GM21576 (cell line): ENCODE data around the gene CORO2B.

Source experiments
- ATAC-seq: cut with Tn5 transposase; IDR thresholded peaks from one replicate; pipeline ENCODE4 v1.9.1; 2021; ENCODE audit warnings: mild to moderate bottlenecking, moderate library complexity; ENCODE audit not compliant: unreplicated experiment

CORO2B gene

DNA sequence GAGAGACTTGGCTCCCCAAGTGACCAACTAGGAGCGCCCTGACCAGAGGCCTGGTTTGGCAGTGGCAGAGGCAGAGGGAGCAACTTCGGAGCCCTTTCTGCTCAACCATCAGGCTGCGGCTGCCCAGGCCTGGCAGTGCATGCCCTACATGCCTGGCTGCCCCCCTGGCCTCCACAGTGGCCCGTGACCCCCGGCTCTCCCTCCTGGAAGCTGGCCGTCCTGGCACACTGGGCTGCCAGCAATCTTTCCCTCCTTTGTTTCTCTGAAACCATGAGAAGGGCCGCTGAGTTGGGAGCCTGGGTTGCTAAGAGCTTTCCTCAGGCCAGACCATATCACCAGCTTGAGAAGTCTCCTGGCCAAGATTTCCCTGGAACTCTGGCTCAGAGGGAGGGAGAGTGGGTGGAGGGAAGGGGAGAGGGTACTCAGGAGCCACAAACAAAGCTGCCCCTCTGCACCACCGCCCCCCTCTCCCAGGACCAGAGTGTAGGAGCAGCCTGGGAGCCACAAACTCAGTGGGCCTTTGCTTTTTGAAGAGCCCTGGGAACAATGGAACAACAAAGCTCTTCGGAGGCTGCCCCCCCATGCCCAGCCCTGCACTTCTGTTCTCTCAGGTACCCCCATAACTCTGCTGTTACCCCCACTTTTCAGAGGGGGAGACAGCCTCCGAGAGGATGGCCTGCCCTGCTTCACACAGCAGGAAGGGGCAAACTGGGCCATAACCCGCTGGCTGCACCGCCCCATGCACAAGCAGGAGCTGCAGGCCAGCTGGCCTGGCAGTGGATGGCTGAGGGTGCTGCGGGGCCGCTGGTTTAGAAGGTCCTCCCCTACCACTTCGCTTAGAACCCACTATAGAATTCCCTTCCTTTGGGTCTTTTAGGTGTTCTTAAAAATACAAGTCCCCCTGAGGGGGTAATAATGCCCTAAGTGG is 11.3 kb downstream of the CORO2B start:
- no peak for ATAC-seq

GRCh38 chr15:68590721-68591389 is 12.1 kb downstream of the CORO2B start:
- ATAC-seq = no peak

- ATAC-seq = no peak
These were observed 13.3 kb downstream of the CORO2B start for GRCh38 chr15:68592054-68592453.

- ATAC-seq = no peak
These were observed 13.8 kb downstream of the CORO2B start for GRCh38 chr15:68592544-68592943.

DNA sequence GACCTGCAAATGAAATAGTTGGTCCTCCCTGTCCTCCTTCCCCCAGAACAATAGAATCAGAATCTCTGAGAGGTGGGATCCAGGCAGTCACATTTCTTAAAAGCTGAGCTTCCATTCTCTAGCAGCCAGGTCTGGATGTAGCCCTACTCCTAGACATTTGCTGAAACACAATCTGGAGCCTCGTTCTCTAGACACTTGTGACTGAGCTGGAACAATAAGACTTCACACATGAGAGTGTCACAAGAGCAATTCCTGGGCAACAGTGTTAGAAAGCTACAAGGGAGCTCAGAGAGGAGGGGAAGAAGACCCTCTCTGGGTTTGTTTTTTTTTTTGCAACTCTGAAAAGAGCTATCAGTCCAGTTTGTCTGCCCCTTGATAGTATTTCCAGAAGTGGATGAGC is 14.5 kb downstream of the CORO2B start:
- ATAC-seq = no peak

- ATAC-seq = no peak
These were observed 15.2 kb downstream of the CORO2B start for GRCh38 chr15:68593828-68594532.

GRCh38 chr15:68594533-68595259 is 15.9 kb downstream of the CORO2B start:
- ATAC-seq = no peak

GRCh38 chr15:68595260-68595564 is 16.4 kb downstream of the CORO2B start:
- no peak for ATAC-seq

DNA sequence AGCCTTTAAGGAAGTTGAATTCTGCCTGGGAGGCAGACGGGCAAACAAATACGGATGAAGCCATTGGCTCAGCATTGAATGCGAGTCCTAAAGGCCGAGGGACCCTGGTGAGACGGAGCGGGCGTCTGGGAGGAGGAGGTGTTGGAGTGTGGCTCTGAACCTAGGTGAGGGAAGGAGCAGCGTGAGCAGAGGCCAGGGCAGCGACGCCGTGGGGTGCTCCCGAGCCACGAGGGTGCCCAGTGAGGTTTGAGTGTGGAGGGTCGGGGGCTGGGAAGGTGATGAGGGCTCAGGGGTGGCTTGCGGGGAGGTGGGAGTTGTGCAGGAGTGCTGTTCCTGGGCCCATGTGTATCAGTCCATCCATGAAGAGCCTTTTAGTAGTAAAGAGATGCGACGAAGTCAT is 17.0 kb downstream of the CORO2B start:
- no peak for ATAC-seq

DNA sequence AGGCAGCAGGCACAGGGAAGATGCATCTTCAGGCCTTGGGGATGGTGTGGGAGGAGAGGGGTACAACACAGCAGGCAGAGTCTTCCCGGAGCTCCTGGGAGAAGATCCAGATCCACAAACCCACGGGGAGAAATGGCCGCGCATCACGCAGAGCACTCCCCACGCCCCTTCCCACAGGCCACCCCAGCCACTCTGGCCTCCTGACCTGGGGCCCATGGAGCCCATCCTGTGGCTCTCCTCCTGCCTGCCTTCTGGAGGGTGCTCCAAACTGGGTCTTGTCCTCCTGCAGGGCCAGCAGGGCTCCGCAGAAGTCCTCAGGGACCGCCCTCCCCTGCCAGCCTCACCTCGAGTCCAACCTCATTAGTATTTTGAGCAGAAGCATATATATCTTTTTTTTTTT is 17.9 kb downstream of the CORO2B start:
- ATAC-seq = no peak

- ATAC-seq = no peak
These were observed 18.8 kb downstream of the CORO2B start for GRCh38 chr15:68597581-68597980.

- ATAC-seq = no peak
These were observed 19.7 kb downstream of the CORO2B start for GRCh38 chr15:68598171-68599152.

DNA sequence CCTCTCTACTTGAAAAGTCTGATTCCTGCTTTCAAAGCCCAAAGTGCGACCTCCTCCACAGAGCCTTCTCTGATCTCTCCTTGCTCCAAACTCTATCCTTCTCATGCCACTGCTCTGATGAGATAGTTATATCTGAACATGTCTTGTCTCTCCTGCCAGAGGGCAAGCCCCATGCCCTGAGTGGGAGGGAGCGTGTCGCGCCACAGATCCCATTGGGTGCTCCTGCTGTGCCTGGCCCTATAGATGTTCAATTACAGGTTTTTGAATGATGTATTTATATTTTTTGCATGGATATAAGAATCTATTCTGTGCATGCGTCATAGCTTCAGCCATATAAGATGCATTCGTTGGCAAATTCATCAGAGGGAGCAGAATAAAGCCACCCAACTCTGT is 20.4 kb downstream of the CORO2B start:
- ATAC-seq = no peak

- ATAC-seq = no peak
These were observed 20.8 kb downstream of the CORO2B start for GRCh38 chr15:68599560-68600071.

- no peak for ATAC-seq
These were observed 22.7 kb downstream of the CORO2B start for GRCh38 chr15:68601206-68602197.

DNA sequence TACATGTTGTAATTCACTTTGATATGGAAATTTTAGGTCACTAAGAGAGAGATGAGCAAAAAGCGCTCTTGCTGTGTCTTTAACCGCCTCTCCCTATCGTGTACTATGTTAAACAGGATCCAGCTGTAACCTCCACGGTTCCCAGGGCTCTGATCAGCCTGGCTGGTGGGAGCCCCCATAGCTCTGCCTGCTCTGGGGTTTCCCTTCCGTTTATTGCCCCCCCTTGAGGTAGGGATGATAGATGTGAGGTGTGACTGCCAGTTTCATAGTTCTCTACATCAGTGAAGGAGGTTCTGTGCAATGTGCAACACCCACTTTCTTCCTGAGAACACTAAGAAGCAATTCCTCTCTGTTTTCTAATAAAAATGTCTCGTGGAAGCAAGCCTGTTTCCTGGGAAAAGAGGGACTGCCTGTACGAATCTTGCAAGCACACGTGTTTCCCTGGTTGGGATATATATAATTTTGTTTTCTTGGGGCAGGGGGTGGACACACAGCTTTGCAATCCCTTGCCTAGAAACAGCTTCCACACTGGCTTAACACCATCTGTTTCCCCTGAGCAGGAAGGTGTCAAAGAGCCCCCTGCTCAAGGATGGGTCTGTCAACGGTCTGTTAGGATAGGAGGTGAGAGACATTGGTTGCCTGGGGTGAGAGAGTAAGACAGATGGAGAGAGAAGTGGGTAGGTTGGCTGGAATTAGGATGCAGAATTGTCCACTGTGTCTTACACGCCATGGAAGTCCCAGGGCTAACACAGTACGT is 23.8 kb downstream of the CORO2B start:
- ATAC-seq = no peak

- no peak for ATAC-seq
These were observed 24.4 kb downstream of the CORO2B start for GRCh38 chr15:68603216-68603595.

GRCh38 chr15:68603951-68604350 is 25.2 kb downstream of the CORO2B start:
- ATAC-seq = no peak
